SK-N-SH treated with all-trans-retinoic acid at 6 μM for 48 hours (cell line): Measurements from ENCODE around the gene DIP2A.

Experiments
- OSR1 ChIP-seq: fragments of 250-450 bp; sonication (Bioruptor Pico); IDR thresholded peaks from 2 replicates; pipeline ENCODE4 v1.8.0; 2022; ENCODE audit warnings: moderate library complexity, mild to moderate bottlenecking, inconsistent platforms
- PPARA ChIP-seq: fragments of 250-450 bp; sonication (Bioruptor Pico); IDR thresholded peaks from 2 replicates; pipeline ENCODE4 v1.5.0; 2020; ENCODE audit warnings: mild to moderate bottlenecking, borderline replicate concordance
- TCF4 ChIP-seq: fragments of 250-450 bp; sonication (Bioruptor Pico); IDR thresholded peaks from 2 replicates; pipeline ENCODE4 v1.8.0; 2021; ENCODE audit warnings: mild to moderate bottlenecking, moderate library complexity, borderline replicate concordance
- ZFP30 ChIP-seq: fragments of 450-650 bp; formaldehyde crosslinking; IDR thresholded peaks from 2 replicates; pipeline ENCODE4 v1.5.0; 2022; ENCODE audit warnings: mild to moderate bottlenecking, moderate library complexity
- TF ChIP-seq, protein P1 (sequence below): fragments of 250-450 bp; sonication (Bioruptor Pico); IDR thresholded peaks from 2 replicates; pipeline ENCODE4 v1.8.0; 2020; ENCODE audit warnings: mild to moderate bottlenecking, moderate library complexity, borderline replicate concordance

DNA sequence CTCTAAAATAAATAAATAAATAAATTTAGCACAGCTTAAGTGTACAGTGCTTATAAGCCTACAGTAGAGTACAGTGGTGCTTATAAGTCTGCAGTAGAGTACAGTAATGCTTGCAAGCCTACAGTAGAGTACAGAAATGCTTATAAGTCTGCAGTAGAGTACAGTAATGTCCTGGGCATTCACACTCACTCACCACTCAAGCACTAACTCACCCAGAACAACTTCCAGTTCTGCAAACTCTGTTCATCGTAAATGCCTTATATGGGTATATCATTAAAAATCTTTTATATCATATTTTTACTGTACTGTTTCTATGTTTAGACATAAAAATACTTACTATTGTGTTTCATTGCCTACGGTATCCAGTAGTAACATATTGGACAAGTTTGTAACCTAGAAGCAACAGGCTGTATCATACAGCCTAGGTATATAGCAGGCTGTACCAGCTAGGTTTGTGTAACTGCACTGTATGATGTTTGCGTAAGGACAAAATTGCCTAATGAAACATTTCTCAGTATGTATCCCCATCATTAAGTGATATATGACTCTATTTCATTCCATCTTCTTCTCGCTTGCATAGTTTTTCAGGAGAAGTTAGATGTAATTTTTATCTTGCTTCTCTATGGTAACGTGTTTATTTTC is 160.2 kb downstream of the DIP2A start:
- TF ChIP-seq, protein P1, sequence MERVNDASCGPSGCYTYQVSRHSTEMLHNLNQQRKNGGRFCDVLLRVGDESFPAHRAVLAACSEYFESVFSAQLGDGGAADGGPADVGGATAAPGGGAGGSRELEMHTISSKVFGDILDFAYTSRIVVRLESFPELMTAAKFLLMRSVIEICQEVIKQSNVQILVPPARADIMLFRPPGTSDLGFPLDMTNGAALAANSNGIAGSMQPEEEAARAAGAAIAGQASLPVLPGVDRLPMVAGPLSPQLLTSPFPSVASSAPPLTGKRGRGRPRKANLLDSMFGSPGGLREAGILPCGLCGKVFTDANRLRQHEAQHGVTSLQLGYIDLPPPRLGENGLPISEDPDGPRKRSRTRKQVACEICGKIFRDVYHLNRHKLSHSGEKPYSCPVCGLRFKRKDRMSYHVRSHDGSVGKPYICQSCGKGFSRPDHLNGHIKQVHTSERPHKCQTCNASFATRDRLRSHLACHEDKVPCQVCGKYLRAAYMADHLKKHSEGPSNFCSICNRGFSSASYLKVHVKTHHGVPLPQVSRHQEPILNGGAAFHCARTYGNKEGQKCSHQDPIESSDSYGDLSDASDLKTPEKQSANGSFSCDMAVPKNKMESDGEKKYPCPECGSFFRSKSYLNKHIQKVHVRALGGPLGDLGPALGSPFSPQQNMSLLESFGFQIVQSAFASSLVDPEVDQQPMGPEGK (CRISPR knock-in tag) = no peak
- TF ChIP-seq PPARA (CRISPR knock-in tag) (no peak), TCF4 (CRISPR knock-in tag) (no peak), OSR1 (CRISPR knock-in tag) (no peak), ZFP30 (no peak)
